ENCODE measurements around the gene ZNF594.
"Not testable (repeated sequence)": the region's sequence is repeated elsewhere in the genome, so short reads cannot be mapped to it uniquely, and the experiment has no call there.

The ZNF594 gene

DNA sequence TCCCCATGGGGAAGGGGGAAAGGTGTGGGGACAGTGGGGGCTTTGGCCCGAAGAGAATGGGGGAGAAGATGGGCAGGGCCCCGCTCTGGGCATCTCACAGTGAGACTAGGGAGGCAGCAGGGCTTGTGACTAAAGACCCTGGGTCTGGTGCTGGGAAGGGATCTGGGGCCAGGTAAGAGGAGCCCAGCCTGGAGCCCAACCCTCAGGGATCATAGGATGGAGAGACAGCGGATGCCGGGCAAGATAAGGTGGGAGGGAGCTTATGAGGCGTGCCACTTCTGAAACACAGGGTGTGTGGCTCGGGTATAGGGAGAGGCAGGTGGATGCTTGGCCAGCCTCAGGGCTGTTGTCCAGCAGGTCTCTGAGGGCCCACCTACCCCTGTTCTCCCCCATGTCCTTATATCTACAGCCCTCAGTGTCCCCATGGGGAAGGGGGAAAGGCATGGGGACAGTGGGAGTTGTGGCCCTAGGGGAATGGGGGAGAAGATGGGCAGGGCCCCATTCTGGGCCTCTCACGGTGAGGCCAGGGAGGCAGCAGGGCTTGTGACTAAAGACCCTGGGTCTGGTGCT, 60.4 kb downstream of the ZNF594 start:
- no peak for ATAC-seq
- TF ChIP-seq OSR1 (CRISPR knock-in tag; IDR thresholded peaks at IDR 0.05) (no peak), ARNTL (CRISPR knock-in tag; IDR thresholded peaks at IDR 0.05; ENCODE audit: borderline replicate concordance, low read depth) (no peak), RARB (CRISPR knock-in tag; IDR thresholded peaks at IDR 0.05) (no peak), TOX (CRISPR knock-in tag; IDR thresholded peaks at IDR 0.05; ENCODE audit: borderline replicate concordance) (no peak)
- TF ChIP-seq, protein P1, sequence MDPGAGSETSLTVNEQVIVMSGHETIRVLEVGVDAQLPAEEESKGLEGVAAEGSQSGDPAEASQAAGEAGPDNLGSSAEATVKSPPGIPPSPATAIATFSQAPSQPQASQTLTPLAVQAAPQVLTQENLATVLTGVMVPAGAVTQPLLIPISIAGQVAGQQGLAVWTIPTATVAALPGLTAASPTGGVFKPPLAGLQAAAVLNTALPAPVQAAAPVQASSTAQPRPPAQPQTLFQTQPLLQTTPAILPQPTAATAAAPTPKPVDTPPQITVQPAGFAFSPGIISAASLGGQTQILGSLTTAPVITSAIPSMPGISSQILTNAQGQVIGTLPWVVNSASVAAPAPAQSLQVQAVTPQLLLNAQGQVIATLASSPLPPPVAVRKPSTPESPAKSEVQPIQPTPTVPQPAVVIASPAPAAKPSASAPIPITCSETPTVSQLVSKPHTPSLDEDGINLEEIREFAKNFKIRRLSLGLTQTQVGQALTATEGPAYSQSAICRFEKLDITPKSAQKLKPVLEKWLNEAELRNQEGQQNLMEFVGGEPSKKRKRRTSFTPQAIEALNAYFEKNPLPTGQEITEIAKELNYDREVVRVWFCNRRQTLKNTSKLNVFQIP (CRISPR knock-in tag; IDR thresholded peaks at IDR 0.05; ENCODE audit: borderline replicate concordance, low read depth) = no peak

DNA sequence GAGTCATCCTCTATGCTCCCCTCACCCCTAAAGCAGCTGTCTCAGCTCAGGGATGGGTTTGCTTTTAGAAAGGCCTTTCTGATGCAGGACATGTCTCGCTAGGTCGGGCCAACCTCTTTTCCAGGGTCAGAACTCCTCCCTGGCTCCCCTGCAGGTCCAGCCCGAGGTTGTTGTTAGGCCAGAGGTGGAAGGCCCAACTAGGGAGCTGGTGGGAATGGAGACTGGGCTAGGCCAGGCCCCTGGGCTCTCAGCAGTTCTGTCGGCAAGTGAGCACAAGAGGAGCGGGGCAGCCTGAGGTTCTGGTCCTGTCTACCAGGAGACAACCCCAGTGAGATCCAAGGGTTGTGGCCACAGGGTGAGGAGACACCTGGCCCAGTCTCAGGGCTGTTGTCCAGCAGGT, 61.0 kb downstream of the ZNF594 start:
- ATAC-seq = not testable (repeated sequence)

DNA sequence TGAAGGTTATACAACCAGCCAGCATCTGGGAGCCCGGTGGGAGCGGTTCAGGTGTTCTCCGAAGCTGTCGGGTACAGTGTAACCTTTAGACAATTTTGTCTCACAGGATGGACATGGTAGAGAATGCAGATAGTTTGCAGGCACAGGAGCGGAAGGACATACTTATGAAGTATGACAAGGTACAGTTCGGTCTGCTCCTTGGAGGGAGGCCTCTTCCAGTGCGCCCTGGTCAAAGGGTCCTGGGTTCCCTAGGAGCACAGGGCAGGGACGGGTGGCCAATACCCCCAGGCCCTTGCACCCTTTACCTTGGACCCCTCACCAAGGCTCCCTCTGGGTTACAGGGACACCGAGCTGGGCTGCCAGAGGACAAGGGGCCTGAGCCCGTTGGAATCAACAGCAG, 61.4 kb downstream of the ZNF594 start:
- not testable (repeated sequence) for ATAC-seq

DNA sequence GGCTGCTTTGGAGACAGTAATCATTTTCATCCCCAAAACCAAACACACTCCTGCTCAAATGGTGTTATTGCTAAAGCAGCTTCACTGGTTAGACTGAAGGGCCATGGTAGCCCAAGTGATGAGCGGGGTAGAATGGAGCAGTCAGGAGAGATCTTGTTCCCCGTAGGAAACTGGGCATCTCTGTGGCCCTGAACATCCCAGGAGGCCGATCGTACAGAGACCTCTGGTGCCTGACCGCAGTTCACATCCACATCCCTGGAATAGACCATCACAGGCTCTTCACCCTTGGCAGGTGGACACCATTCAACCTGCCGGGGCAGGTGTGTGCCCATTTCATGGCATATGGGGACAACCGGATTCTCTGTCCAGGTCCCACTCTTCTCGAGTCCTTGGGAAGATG, 61.9 kb downstream of the ZNF594 start:
- not testable (repeated sequence) for ATAC-seq
